GM12878 (cell line): ENCODE measurements around the gene SLC12A3. TPM values are rescaled to one million over a fixed set of nuclear protein-coding genes. Genes with fewer than 3 reads are reported as not detected.

Experiments used
- ATAC-seq: fragments of 200-7000 bp; cut with Tn5 transposase; 3 replicates; pipeline ENCODE4 v1.9.1; 2020; ENCODE audit warnings: mild to moderate bottlenecking, moderate library complexity
- BruUV-seq: library from RNA; stranded (reverse); fragments of 400-500 nt; replicated peaks from 2 replicates; lab custom pipeline; 2021; lab: Mats Ljungman, UMichigan
- CTCF ChIA-PET: fragments of 300-600 bp; sonication (Branson Sonifier 250); formaldehyde crosslinking; extraction: SDS; loops from one replicate; lab custom pipeline; 2021; ENCODE audit warnings: inconsistent platforms; lab: Yijun Ruan, JAX
- POLR2A ChIA-PET: fragments of 350-600 bp; formaldehyde crosslinking; extraction: SDS; loops from one replicate; lab custom pipeline; 2021; ENCODE audit warnings: inconsistent platforms; lab: Charles Lee
- RAD21 ChIA-PET: fragments of 300-600 bp; sonication (Branson Sonifier 250); formaldehyde crosslinking; loops from one replicate; lab custom pipeline; 2023; ENCODE audit warnings: antibody characterized with exemption; ENCODE audit not compliant: unreplicated experiment; lab: Charles Lee
- SMC1A ChIA-PET: fragments of 300-600 bp; sonication (Branson Sonifier 250); formaldehyde crosslinking; loops from one replicate; lab custom pipeline; 2023; ENCODE audit not compliant: unreplicated experiment, uncharacterized antibody; lab: Charles Lee
- DNase-seq: peaks from one replicate; pipeline ENCODE4 v3.0.0-alpha.2; 2011; ENCODE audit warnings: low read depth, low spot score
- FAIRE-seq: peaks from 3 replicates; lab custom pipeline; 2011; peaks lifted over from hg19 to GRCh38; lab: Jason Lieb, UNC
- H2AFZ ChIP-seq: 2 replicates; pipeline ENCODE4 v1.6.0; 2011; ENCODE audit warnings: low read depth, low read length, control low read depth; ENCODE audit not compliant: control insufficient read depth
- H3K27ac ChIP-seq: 2 replicates; pipeline ENCODE4 v1.5.1; 2011; ENCODE audit warnings: control low read depth; ENCODE audit not compliant: control insufficient read depth, insufficient read depth
- H3K27me3 ChIP-seq, 2 experiments: replicated peaks in 1 of 2; 2 replicates each; pipeline versions ENCODE4 v1.6.0 to v1.6.1; 2011; ENCODE audit warnings: low read length in 1 of 2; ENCODE audit not compliant: control insufficient read depth in 2 of 2, insufficient read depth in 2 of 2
- H3K36me3 ChIP-seq, 2 experiments: 2 replicates each; pipeline ENCODE4 v1.5.1; 2011; ENCODE audit warnings: low read length in 1 of 2; ENCODE audit not compliant: control insufficient read depth in 2 of 2, insufficient read depth in 2 of 2
- H3K4me1 ChIP-seq: 2 replicates; pipeline ENCODE4 v1.6.1; 2011; ENCODE audit warnings: mild to moderate bottlenecking, low read length, moderate library complexity, mixed read lengths; ENCODE audit not compliant: control insufficient read depth, insufficient read depth
- H3K4me2 ChIP-seq: 2 replicates; pipeline ENCODE4 v1.6.0; 2011; ENCODE audit warnings: control low read depth; ENCODE audit not compliant: control insufficient read depth, insufficient read depth
- H3K4me3 ChIP-seq: fragments of 200-600 bp; sonication (generic); 2 replicates; pipeline ENCODE4 v1.5.1; 2016
- H3K79me2 ChIP-seq: 2 replicates; pipeline ENCODE4 v1.6.0; 2011; ENCODE audit warnings: low read length; ENCODE audit not compliant: control insufficient read depth, insufficient read depth
- H3K9ac ChIP-seq: 2 replicates; pipeline ENCODE4 v1.8.0; 2011; ENCODE audit warnings: low read length, control low read depth, mixed read lengths; ENCODE audit not compliant: control insufficient read depth, insufficient read depth
- H3K9me3 ChIP-seq: replicated peaks from 3 replicates; pipeline ENCODE4 v1.5.1; 2011; ENCODE audit warnings: mild to moderate bottlenecking, low read length; ENCODE audit not compliant: control insufficient read depth, insufficient read depth
- H4K20me1 ChIP-seq: 2 replicates; pipeline ENCODE4 v1.6.0; 2011; ENCODE audit not compliant: control insufficient read depth, insufficient read depth
- IKZF2 ChIP-seq, 2 experiments: fragments of 450-650 bp; IDR thresholded peaks; 2 replicates each; pipeline ENCODE4 v1.6.1; 2017; ENCODE audit warnings: mild to moderate bottlenecking in 2 of 2, moderate library complexity in 2 of 2
- NFXL1 ChIP-seq: fragments of 450-650 bp; IDR thresholded peaks from 2 replicates; pipeline ENCODE4 v1.6.1; 2017; ENCODE audit warnings: antibody characterized with exemption, mild to moderate bottlenecking, borderline replicate concordance
- NFYB ChIP-seq: IDR thresholded peaks from 2 replicates; pipeline ENCODE4 v1.6.1; 2011; ENCODE audit warnings: low read depth, mild to moderate bottlenecking, low read length, improper control_type of control experiment, moderate library complexity; ENCODE audit not compliant: insufficient read depth
- PBX3 ChIP-seq: IDR thresholded peaks from 2 replicates; pipeline ENCODE4 v1.6.1; 2011; ENCODE audit warnings: mild to moderate bottlenecking, low read depth, low read length, moderate library complexity; ENCODE audit not compliant: insufficient replicate concordance
- PKNOX1 ChIP-seq: fragments of 450-650 bp; IDR thresholded peaks from 2 replicates; pipeline ENCODE4 v1.6.1; 2016; ENCODE audit warnings: mild to moderate bottlenecking
- RAD51 ChIP-seq: fragments of 450-650 bp; IDR thresholded peaks from 2 replicates; pipeline ENCODE4 v1.6.1; 2016; ENCODE audit warnings: moderate library complexity, mild to moderate bottlenecking, inconsistent platforms
- TBL1XR1 ChIP-seq: IDR thresholded peaks from 2 replicates; pipeline ENCODE4 v1.6.1; 2012; ENCODE audit warnings: low read depth, low read length, improper control_type of control experiment
- TCF12 ChIP-seq: IDR thresholded peaks from 2 replicates; pipeline ENCODE4 v1.6.1; 2011; ENCODE audit warnings: low read depth, mild to moderate bottlenecking, low read length
- USF2 ChIP-seq: IDR thresholded peaks from 2 replicates; pipeline ENCODE4 v1.6.1; 2011; ENCODE audit warnings: low read depth, low read length, improper control_type of control experiment, borderline replicate concordance
- ZNF592 ChIP-seq: fragments of 450-650 bp; IDR thresholded peaks from 2 replicates; pipeline ENCODE4 v1.6.1; 2017; ENCODE audit warnings: mild to moderate bottlenecking, moderate library complexity
- WGBS: methylation state at CpG from one replicate; pipeline ENCODE4 v1.1.6; 2016; ENCODE audit warnings: low lambda C conversion rate; ENCODE audit not compliant: insufficient replicate concordance, insufficient coverage; ENCODE audit errors: missing lambda C conversion rate; 5-methylcytosine and 5-hydroxymethylcytosine counted together
- in situ Hi-C: fragments of 300-500 bp; cut with MboI; formaldehyde crosslinking; loops from 9 replicates; pipeline ENCODE4 v1.14.3; 2018; ENCODE audit warnings: mixed read lengths
- intact Hi-C: fragments of 100-400 bp; cut with micrococcal nuclease; formaldehyde crosslinking; loops from one replicate; pipeline ENCODE4 v1.14.2; 2022; ENCODE audit not compliant: unreplicated experiment
- polyA plus RNA-seq, 11 experiments: library from polyadenylated mRNA; depleted of rRNA in 4 of 11; unstranded in 6 of 11; stranded (reverse) in 5 of 11; fragments of >200 nt; fragmentation: Nextera tagmentation in 4 of 11; fragmentation: Illumina TruSeq in 1 of 11; extraction: Ambion mirVana in 4 of 11; extraction: Trizol in 1 of 11; gene quantifications; 1 replicate in 1 of 11; 2 replicates in 10 of 11; pipeline versions ENCODE4 v1.2.1 to v1.2.3, GENCODE V29; 2011 to 2016; ENCODE audit warnings: inconsistent platforms in 2 of 11, missing spikeins in 2 of 11, low read depth in 1 of 11
- total RNA-seq, 4 experiments: library from RNA; depleted of rRNA in 3 of 4; stranded (reverse); fragments of >200 nt in 3 of 4; fragmentation: Illumina TruSeq in 1 of 4; extraction: Trizol in 1 of 4; gene quantifications; 2 replicates each; pipeline versions ENCODE4 v1.2.1 to v1.2.3, GENCODE V29; 2013 to 2021

Gene SLC12A3
- total and polyA plus RNA-seq, 10 of the 15 experiments (the other 5 are each of a cell fraction or from before 2014, with no cell fraction given), result 0.05 to 6.3 (median 3.1) TPM

- no peak for TF ChIP-seq ZNF592
Observed at GRCh38 chr16:56888806-56889205, 23.8 kb downstream of the SLC12A3 start (continued).

GRCh38 chr16:56889206-56889605, 24.2 kb downstream of the SLC12A3 start:
- peaks cover 8% of the 10 kb centered on the region for H3K4me1 ChIP-seq
- 81% methylated on average over 5 of the region's 5 CpGs for WGBS
- DNase-seq (no peak), ATAC-seq (peak; percentile 63), FAIRE-seq (no peak)
- SMC1A ChIA-PET, result interaction anchor here (0.6 to 2.7 kb wide), 9 partner anchors 20 to 1731 kb away, joined by 4 to 26 read pairs (median 6); no protein-coding TSS in a partner anchor
- POLR2A ChIA-PET, result interaction anchor here (0.9 to 2.0 kb wide), 3 partner anchors 8 to 45 kb away, joined by 4 to 14 read pairs (median 7); no protein-coding TSS in a partner anchor
- H3K27ac ChIP-seq, result no peak overlapping the region
- H3K79me2 ChIP-seq, result no peaks in the 10 kb centered on the region
- no peaks in the 10 kb centered on the region for H4K20me1 ChIP-seq
- no peak overlapping the region for H2AFZ ChIP-seq
- H3K4me3 ChIP-seq, result no peak overlapping the region
- RAD21 ChIA-PET, result interaction anchor here (0.6 to 1.9 kb wide), 11 partner anchors 14 to 488 kb away, joined by 3 to 10 read pairs (median 4); no protein-coding TSS in a partner anchor
- intact Hi-C loops, result loop anchor here (2.0 kb wide), 3 partner anchors 18 to 42 kb away; no protein-coding TSS in a partner anchor
- H3K4me2 ChIP-seq, result 0 out of 2 replicates have a peak overlapping the region, but pooled peaks have one; percentile 15
- in situ Hi-C loops, result no loop called here
- CTCF ChIA-PET, result interaction anchor here (0.9 to 2.8 kb wide), 7 partner anchors 14 to 63 kb away, joined by 3 to 18 read pairs (median 4); no protein-coding TSS in a partner anchor
- H3K9ac ChIP-seq, result no peak overlapping the region
- no TSS peak for BruUV-seq
- H3K27me3 ChIP-seq, result no peaks in the 10 kb centered on the region
- H3K9me3 ChIP-seq, result no peaks in the 10 kb centered on the region
- no peaks in the 10 kb centered on the region for H3K36me3 ChIP-seq
- no peak for TF ChIP-seq IKZF2 (IDR thresholded peaks at IDR 0.05)
- peak; percentile 77 for TF ChIP-seq PBX3
- no peak for TF ChIP-seq NFXL1
- TF ChIP-seq RAD51, result no peak
- TF ChIP-seq TBL1XR1, result no peak
- TF ChIP-seq NFYB, result peak; percentile 41; the same call in 1 of the 2 replicates
- TF ChIP-seq TCF12, result no peak
- TF ChIP-seq USF2, result no peak
- TF ChIP-seq PKNOX1, result peak; percentile 86
